Epidermal melanocyte (primary cell): ENCODE results near the gene EPSTI1.
"Not testable (repeated sequence)": the region's sequence is repeated elsewhere in the genome, so short reads cannot be mapped to it uniquely, and the experiment has no call there.

Experiments
- DNase-seq: peaks from one replicate; pipeline ENCODE4 v3.0.0; 2011; ENCODE audit warnings: low spot score; ENCODE audit not compliant: insufficient read length

EPSTI1 gene

DNA sequence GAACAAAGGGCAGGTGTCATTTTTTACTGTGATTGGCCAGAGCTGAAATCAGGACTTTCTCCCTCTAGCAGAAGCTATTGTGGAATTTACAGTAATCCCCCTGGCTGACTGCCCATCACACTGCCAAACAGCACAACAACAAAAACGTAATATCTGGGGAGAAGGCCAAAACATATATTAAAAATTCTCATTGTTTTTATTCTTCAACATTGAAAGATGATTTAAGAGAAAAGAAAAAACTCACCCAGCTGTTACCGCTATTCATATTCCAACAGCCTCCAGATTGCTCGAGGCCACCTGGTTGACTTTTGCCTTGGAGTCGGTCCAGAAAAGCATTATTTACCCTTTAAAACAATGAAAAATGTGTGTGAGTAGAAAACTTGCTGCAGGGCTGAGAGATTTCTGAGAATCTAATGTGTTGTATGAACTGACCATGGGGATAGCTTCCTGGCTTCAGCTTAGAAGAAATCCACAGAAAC is 97.2 kb downstream of the EPSTI1 start:
- no peak for DNase-seq

GRCh38 chr13:42893214-42893671 is 98.8 kb downstream of the EPSTI1 start:
- peak; percentile 24 for DNase-seq

- no peak for DNase-seq
Measured at GRCh38 chr13:42892760-42893159, 99.3 kb downstream of the EPSTI1 start.

- no peak for DNase-seq
Measured at GRCh38 chr13:42891591-42891990, 100.5 kb downstream of the EPSTI1 start.

DNA sequence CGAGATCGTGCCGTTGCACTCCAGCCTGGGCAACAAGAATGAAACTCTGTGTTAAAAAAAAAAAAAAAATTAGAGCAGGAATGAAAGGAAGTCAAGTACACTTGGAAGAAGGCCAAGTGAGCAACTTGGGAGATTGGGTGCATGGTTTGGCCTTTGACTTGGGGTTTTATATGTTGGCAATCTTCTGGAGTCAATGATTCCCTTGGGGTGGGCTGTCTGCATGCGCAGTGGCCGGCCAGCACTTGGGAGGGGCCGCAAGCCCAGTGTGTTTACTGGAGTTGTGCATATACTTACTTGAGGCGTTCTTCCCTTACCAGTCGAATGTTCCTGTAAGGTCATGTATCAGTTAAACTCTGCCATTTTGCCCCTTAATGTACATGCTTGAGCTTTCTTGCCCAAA is 106.7 kb downstream of the EPSTI1 start:
- no peak for DNase-seq

GRCh38 chr13:42883771-42884467 is 108.1 kb downstream of the EPSTI1 start:
- DNase-seq = peak; percentile 67

GRCh38 chr13:42883142-42883541 is 108.9 kb downstream of the EPSTI1 start:
- DNase-seq = no peak

DNA sequence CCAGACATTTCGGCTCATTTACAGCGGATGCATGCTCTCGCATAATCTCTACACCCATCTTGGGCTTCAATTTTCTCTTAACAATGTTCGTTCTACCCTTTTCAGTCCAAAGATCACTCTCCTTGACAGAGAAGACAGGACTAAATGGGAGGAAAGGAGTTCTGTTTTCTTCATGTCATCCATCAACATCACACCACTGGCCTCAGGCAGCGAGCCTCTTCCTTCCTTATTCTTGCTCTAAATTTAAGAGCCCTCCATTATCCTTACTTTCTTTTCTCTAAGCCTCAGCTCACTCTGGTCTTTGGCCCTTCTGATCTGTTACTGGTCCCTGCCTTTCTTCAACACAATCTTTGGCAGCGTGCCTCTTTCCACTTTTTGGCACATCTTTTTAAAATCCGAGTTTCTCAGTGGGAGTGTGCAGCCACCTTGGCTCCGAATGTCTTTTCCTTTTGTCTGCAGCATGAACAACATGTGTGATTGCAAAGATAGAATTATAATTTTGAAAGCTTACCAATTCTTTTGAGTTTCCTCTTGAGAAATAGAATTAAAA is 111.9 kb downstream of the EPSTI1 start:
- no peak for DNase-seq

- DNase-seq = no peak
Measured at GRCh38 chr13:42878721-42879120, 113.3 kb downstream of the EPSTI1 start.

DNA sequence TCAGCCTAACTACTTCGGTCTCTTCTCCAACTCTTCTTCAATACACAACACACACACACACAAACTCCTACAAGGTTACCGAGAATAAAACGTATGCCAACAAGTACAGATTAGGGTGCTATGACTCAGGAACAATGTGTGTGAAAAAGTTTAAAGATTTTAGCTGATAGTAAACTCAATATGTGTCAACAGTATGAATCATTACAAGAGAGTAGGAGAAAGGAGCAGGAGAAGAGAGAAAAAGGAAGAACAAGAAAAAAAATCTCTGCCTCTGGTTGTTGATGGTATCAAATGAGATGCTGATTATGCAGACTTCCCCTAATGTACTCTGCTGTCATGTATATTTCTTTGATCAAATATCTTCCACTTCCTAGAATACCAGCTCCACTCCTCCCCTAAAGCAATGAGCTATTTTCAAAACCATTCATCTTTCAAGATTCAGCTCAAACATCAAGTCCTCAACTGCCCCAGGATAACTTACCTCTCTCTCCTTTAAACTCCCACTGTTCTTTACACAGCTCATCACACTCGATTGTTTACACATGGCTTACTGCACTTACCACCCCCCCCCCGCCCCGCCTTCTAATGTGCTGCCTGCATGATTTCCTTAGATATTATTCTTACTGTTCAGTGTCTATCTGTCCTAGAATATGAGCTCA is 115.0 kb downstream of the EPSTI1 start:
- no peak for DNase-seq

DNA sequence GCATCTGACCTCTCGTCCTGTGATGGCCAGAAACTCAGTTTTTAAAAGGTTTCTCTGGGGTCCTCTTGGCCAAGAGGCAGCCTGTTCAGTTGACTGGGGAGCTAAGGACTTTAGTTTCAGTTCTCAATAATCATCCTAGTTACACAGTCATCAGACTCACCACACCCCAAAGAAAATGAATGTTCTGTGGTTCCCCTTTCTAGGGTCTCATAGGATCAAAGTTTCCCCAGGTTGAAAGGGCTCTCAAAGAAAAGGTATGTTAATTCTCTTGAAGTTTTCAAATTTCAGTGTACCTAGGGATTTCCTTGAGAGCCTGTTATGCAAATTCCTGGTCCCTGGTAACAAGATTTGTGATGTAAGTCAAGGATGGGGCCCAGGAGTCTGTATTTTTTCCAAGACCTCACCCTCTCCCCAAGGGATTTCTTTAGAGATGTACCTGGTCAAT is 115.7 kb downstream of the EPSTI1 start:
- DNase-seq = no peak

GRCh38 chr13:42875475-42876269 is 116.4 kb downstream of the EPSTI1 start:
- DNase-seq = no peak

DNA sequence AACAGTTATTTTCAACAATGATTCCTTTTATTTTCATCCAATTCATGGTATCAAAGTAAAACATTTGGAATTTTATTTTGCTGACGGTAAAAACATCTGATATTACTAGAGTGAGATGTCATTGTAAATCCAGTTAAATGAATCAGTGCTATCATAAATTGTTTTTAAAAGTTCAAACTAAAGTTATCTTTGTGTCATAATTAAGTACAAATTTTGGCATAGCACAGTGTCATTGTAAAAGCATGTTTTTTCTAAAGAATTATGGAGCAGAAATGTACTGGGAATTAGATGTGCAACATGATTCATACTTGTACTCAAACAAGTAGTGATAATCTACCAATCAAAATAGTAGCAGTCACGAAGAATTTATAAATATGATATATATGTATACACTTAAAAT is 117.8 kb downstream of the EPSTI1 start:
- DNase-seq = no peak

DNA sequence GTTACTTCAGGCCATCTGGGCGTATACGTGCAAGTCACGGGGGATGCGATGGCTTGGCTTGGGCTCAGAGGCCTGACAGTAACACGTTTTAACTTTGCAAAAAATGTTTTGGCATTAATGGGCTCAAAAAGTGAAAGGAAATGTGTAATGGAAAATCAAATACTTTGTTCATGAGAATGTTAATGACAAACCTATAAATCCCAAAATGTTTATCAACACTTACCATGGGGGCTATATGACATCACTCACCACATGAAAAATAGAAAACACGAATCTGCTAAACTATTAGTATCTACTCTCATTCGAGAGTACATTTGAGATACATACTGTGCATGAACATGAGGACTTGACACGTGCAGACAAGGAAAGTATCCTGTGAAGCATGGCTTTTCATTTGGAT is 119.0 kb downstream of the EPSTI1 start:
- no peak for DNase-seq

DNA sequence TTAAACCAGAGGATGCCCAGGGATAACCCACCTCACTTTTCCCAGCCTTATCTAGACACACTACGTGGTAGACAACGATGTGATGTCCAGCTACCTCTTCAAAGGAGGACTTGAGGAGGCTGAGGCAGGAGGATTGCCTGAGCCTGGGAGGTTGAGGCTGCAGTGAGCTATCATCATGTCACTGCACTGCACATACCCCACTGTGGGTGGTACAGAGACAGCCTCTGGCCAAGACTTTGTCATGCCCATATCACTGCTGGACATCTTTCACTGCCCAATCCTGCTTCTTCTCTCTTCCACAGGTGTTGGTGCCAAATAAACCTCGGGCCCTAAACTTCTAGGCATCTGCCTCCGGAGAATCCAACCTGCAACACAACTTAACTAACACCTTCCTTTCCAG is 124.8 kb downstream of the EPSTI1 start:
- DNase-seq = no peak

GRCh38 chr13:42865768-42866102 is 126.3 kb downstream of the EPSTI1 start:
- DNase-seq = no peak

DNA sequence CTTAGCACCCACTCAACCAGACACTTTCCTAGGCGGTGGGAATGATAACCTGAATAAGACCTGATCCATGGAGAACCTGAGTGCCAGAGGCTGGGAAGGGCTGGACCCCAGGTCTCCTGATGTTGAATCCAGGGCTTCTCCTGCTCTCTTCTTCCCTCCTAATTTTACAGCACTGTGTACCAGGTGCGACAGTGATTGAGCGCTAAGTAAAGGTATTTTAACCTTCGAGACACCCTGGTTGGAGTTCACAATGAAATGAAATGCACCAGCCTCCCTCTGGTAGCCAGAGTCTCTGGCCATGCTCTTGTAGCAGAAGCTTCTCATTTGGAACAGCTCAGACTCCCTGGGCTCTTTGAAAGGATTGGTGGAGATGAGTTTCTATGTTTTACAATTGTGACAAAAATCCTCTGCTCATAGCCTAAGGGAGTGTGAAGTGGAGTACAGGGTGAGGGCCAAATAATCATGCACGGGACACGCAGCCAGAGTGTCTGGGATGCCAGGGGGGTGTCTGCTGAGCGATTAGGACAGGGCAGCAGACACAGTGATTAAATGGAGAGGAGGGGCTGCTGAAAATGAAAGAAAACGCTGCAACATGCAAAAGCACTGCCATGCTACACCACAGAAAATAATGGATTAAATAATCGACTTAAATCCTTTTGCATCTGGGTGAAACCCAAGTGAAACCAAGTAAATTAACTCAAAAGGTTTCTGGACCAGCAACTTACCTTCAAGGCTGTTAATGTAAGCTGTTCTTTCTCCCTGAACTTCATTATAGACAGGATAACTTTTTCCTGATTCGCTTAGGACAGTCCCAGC is 126.9 kb downstream of the EPSTI1 start:
- DNase-seq = no peak

GRCh38 chr13:42862370-42862769 is 129.7 kb downstream of the EPSTI1 start:
- not testable (repeated sequence) for DNase-seq

- no peak for DNase-seq
Measured at GRCh38 chr13:42860485-42860884, 131.6 kb downstream of the EPSTI1 start.

DNA sequence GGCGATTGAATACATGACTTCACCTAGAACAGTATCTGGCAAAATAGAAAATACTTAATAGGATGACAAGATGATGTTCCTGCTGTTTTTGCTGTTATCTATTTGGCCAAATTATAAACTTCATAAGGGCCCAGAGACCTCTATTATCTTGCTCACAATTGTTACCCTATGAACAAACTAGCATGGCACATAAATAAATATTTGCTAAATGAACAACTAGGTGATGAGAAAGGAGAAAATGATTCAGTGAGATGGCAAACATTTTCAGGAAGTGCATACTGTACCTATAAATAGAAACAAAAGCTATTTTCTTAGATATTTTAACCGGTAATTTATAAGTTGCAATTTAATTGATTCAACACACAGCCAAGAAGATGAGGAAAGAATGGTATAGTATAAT is 132.3 kb downstream of the EPSTI1 start:
- DNase-seq = no peak

DNA sequence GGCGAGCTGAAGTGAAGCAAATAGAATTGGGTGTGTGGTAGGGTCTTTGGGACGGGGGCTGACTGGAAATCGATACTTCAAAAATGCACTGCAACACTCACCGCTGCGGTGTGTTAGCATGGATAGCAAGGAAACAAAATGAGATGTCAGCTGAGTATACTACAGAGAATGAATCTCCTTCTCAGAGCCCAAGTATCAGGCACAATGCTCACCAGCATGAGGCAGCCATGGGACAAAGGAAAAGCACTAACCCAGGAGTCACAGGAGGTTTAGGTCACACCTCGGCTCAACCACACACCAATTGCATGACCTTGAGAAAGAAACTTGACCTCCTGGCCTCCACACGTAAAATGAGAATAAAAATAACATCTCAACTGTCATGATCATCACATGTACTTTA is 136.6 kb downstream of the EPSTI1 start:
- DNase-seq = no peak
